A172 (cell line): ENCODE data around the gene XCR1. TPM values are rescaled to one million over a fixed set of nuclear protein-coding genes. Genes with fewer than 3 reads are reported as not detected.
"Not testable (repeated sequence)": the region's sequence is repeated elsewhere in the genome, so short reads cannot be mapped to it uniquely, and the experiment has no call there.

ENCODE experiments used
- DNase-seq: peaks from one replicate; pipeline ENCODE4 v3.0.0-alpha.2; 2015; ENCODE audit warnings: low spot score
- total RNA-seq: library from RNA; depleted of rRNA; stranded (reverse); fragments of >200 nt; shearing (Covaris generic); gene quantifications from 2 replicates; pipeline ENCODE4 v1.2.3, GENCODE V29; 2014; rRNA removed

The XCR1 gene, protein sequence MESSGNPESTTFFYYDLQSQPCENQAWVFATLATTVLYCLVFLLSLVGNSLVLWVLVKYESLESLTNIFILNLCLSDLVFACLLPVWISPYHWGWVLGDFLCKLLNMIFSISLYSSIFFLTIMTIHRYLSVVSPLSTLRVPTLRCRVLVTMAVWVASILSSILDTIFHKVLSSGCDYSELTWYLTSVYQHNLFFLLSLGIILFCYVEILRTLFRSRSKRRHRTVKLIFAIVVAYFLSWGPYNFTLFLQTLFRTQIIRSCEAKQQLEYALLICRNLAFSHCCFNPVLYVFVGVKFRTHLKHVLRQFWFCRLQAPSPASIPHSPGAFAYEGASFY
- total RNA-seq: not detected in 2 replicates

DNA sequence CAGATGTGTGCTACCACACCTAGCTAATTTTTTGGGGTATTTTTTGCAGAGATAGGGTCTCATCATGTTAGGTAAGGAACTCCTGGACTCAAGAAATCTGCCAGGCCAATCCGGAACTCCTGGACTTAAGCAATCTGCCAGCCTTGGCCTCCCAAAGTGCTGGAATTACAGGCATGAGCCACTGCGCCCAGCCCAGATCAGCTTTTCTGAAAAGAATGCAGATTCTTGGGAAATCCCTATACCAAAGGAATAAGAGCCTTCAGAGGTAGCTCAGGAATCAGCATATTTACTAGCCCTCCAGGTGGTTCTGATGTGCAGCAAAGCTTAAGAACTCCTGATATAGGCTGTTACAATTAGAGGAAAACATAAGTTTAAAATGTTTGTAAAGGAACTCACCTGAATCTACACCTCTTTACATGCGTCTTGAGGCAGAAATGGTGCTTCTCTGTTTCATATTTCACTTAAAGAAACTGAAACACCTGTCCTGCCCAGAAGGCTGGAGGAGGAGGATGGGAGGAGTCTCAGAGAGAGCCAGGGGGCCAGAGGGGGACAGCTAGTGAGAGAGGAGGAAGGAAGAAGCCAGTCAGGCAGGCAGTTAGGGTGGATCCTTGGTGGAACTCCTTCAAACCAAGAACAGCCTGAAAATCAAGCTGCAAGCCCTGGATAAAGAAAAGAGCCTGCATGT is at the start of gene XCR1:
XCR1 (minus strand) TSS at position 463 of the 685 bp plus-strand sequence. CDS start 5,536 bp downstream, outside the sequence.
- DNase-seq: no peak

GRCh38 chr3:46076606-46077005 is 49.3 kb upstream of the XCR1 start:
- no peak for DNase-seq

GRCh38 chr3:46075816-46076215 is 48.5 kb upstream of the XCR1 start:
- no peak for DNase-seq

DNA sequence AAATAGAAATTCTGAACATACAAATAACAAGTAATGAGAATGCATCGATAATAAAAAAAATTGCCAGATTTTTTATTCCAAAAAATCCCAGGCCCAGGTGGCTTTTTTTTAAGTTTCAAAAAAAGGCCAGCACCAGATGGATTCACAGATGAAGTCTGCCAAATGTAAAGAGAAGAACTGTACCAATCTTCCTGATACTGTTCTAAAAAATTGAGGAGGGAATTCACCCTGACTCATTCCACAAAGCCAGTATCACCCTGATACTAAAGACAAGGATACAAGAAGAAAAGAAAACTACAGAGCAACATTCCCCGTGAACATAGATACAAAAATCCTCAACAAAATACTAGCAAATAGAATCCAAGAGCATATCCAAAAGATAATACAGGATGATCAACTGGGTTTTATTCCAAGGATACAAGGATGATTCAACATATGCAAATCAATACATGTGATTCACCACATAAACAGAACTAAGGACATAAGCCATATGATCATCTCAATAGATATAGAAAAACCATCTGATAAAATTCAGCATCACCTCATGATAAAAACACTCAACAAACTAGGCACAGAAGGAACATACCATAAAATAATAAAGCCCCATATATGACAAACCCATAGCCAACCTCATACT is 44.1 kb upstream of the XCR1 start:
- no peak for DNase-seq

GRCh38 chr3:46070595-46071093 is 43.4 kb upstream of the XCR1 start:
- DNase-seq: no peak

DNA sequence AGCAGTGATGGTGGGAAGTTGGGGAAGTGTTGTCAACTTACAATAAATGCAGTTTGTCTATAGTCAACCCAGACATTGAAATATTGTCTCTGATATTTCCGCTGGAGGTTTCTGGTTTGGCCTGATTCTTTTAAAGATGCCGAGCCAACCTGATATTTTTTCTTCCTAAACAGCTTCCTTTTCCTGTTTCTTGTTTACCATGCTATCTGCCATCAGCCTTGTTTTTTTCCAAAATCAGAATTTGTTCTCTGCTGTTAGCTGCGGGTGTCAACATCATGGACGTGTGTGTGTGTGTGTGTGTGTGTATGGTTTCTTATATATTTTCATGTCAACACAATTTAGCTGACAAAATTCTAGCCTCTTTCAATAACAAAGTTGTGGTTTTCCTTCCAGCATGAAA is 41.2 kb upstream of the XCR1 start:
- DNase-seq: no peak

GRCh38 chr3:46067401-46067800 is 40.1 kb upstream of the XCR1 start:
- DNase-seq: no peak

- no peak for DNase-seq
Observed at GRCh38 chr3:46065750-46066256, 38.5 kb upstream of the XCR1 start.

- DNase-seq: peak; percentile 53
Observed at GRCh38 chr3:46065294-46065705, 38.0 kb upstream of the XCR1 start.

DNA sequence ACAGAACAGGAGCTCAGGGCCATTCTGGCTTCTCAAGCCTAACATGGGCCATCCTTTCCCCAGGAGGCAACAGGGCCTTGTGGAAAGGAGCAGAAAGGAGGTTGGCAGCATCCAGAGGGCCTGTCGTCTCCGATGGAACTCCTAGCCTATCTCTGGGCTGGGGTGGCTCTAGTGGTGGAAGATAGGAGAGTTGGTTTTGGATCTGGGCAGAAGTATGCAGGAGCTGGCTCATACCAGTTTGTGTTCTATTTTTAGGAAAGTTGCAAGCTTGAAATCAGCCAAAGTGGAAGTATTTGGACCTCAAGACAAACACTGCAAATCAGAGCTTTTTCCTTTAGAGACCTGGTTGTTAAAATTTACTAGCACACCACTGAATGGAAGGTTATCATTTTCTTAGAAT is 35.4 kb upstream of the XCR1 start:
- DNase-seq: no peak

DNA sequence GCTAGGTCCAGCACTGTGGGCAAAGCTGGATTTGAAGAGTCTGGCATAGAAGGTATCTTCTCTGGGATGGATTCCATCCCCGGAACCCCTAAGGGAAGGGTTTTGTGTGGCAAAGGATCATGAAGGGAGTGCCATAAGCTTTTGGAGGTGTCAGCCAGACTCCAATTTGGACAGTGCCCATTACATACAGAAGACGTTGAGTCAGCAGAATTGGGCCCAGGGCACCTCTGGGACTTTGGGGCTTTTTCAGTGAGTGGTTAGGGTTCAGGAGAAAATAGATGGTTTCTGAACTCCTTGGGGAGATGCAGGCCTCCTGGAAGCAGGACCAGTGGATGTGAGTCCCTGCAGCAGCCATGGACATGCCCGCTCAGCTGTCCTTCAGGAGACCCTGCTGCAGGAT is 34.6 kb upstream of the XCR1 start:
- DNase-seq: no peak

DNA sequence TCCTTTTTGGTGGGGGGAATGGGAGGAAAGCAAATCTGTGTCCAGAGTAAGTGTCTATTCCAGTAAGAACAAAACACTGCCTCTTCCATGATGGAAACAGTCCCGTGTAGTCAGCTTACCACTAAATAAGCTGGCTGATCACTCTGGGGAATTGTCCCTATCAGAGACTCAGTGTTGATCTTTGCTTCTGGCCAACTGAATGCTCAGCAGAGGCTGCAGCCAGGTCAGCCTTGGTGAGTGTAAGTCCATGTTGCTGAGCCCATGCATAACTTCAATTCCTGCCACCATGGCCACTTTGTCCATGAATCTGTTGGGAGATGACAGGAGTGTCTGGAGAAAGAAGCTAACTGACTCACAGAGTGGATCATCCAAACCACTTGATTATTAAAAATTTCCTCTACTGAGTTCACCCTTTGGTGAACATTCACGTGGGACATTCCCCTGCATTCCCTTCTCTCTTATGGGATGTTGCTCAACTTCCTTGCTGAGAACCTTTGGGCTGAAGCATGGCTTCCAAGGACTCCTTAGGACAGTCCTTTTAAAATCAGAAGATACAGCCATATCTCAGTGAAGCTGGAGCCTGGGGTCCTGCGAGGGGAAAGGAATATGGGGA is 33.9 kb upstream of the XCR1 start:
- DNase-seq: no peak

DNA sequence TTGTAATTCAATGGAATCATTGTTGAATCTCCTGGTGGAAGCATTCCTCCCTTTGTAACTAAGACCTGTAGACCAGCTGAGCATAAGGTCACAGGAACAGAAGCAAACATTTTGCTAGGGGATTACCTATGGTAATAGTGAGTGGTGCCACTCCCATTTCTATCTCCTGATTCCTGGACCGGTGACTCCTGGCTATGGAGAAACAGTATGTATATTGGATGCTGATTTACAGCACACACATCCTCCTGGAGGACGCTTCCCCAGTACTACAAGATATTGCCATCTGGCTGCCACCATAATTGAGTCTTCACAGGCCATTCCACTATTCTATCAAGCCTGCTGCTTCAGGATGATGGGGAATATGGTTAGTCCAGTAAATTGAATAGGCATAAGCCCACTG is 33.3 kb upstream of the XCR1 start:
- no peak for DNase-seq

DNA sequence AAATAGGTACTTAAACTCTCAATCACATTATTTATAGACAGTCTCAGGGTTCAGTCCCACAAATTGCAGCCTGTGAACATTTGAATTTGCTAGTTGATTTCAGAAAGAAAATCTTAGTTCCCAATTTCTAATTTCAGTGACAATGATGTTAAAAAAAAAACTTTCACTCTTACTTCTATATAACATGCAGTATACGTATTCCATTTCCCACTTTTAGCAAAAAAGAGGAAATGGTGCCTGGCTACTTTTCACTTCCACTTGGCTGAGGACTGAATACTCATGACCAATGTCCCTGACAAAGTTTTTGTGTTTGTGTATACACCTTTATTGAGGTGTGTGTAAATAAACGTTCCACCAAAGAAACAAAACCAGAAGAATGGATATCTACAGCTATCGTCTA is 32.1 kb upstream of the XCR1 start:
- no peak for DNase-seq

GRCh38 chr3:46058981-46059380 is 31.7 kb upstream of the XCR1 start:
- no peak for DNase-seq

DNA sequence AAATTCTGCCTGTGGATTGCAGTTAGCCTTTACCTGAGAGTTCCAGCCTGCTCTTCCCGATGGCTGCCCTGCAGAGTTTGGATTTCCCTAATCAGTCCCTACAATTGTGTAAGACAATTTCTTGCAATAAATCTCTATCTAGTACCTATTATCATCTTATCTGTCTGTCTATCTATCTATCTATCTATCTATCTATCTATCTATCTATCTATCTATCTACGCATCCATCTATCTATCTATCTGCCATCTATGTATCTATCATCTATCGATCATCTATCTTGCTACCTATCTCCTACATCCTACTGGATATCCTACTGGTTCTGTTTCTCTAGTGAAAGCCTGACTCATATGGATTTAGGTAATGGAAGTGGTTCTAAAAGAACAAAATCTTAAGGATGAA is 30.4 kb upstream of the XCR1 start:
- DNase-seq: no peak

- no peak for DNase-seq
Observed at GRCh38 chr3:46056686-46057085, 29.4 kb upstream of the XCR1 start.

DNA sequence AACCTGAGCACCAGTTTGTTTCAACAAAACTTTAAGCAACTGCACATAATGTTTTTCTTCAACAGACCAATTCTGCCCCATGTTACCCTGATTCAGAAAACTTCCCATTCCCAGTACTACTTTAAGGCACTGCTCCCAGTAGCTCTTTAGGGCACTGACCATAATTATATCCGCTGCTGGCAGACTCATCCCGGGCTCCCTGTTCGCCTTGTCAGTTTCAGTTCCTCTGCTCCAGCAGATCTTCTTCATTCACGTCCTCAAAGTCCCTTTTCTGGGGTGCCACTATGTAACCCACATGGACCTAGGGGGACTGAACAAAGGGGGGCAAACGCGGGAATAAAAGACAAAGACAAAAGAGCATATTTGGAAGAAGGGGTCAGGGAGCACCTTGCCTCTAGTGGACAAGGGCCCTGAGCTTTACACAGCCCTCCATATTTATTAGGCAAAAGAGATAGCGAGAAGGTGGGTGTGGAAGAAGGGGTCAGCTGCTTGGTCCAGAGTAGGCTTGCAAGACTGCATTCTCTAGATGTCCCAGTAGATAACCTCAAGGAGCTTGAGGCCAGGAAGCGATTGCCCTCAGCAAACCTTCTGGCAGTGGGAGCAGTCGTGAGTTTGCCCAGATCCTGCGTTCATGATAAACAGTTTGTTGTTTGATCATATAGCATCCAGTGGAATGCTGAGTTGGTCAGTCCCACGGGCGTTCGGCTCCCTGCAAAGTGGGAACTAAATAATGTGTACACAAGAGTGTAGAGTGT is 26.7 kb upstream of the XCR1 start:
- DNase-seq: not testable (repeated sequence)

DNA sequence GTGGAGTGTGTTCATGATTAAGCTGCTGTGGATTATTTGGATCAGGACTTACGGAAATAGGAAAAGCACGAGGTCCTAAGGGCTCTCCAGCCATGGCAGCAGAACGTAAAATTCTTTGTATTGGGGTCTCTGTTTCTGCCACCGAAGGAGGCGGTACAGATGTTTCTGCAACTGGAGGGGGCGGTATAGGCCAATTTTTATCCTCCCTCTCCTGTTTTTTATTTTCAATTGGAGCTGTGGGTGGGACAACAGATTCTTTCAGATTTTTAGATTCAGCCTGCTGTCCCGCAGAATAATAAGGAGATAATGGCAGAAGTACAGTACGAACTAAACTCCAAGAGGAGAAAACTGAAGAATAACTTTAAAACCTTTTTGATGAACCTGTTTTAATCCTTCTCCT is 26.0 kb upstream of the XCR1 start:
- DNase-seq: not testable (repeated sequence)

- DNase-seq: no peak
Observed at GRCh38 chr3:46052531-46052930, 25.2 kb upstream of the XCR1 start.

DNA sequence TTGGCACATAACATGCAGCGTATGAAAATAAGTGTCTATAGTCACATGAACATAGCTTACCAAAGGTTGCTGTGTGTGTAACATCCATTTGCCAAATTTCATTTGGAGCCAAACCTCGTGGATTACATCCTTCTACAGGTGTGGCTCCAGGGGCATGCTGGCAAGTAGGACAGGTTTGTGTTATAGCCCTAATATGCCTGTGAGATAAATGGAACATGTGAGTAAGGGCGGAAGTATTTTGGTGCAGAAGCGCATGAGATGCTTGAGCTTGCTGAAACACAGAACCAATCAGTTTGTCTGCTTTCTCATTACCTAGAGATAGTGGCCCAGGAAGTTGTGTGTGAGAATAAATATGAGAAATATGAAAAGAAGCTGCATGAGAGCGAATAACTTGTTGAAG is 21.8 kb upstream of the XCR1 start:
- no peak for DNase-seq
